Fibroblast of the aortic adventitia (primary cell): ENCODE measurements around the gene UNC5C. TPM values are rescaled to one million over a fixed set of nuclear protein-coding genes. Genes with fewer than 3 reads are reported as not detected.

ENCODE experiments used
- DNase-seq: peaks from one replicate; pipeline ENCODE4 v3.0.0-alpha.2; 2010; ENCODE audit warnings: low read depth
- H3K4me3 ChIP-seq: 2 replicates; pipeline ENCODE4 v1.5.1; 2011; ENCODE audit warnings: low read depth, mild to moderate bottlenecking, control low read depth, low read length, moderate library complexity
- CTCF ChIP-seq: IDR thresholded peaks from 2 replicates; pipeline ENCODE4 v1.5.1; 2011; ENCODE audit warnings: mild to moderate bottlenecking, low read length, control low read depth, inconsistent platforms; ENCODE audit not compliant: insufficient read depth
- total RNA-seq: library from RNA; depleted of rRNA; stranded (reverse); fragments of >200 nt; gene quantifications from 2 replicates; pipeline ENCODE4 v1.2.3, GENCODE V29; 2012; ENCODE audit warnings: low replicate concordance

The UNC5C gene
- total RNA-seq, 1 donor, result 2.2 TPM

DNA sequence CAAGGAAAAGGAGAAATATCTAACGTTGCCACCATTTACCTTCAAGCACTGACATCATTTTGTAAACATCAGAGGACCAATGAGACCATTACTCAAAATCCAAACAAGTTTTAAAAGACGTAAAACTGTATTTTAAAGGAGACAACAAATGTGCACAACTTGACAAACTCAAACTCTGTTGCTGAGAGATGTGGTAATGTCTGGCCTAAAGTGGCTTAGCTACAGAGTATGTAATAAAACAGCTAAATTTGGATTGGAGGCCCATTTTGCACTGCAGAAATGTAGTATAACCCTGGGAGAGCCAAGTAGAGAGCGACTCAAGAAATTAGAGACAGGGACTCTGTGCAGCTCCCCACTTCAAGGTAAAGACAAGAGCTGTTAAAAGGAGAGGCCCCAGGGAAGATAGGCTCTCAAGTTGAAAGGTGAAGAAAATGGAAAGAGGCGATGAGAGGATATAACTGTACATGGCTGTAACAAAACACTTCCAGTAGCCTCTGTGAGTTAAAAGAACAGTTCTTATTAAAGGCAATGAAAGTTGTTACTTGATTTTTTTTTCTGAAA is 20.3 kb downstream of the UNC5C start:
- no peak for DNase-seq
- no peak for TF ChIP-seq CTCF
- H3K4me3 ChIP-seq, result no peak overlapping the region

GRCh38 chr4:95526075-95526474 is 22.7 kb downstream of the UNC5C start:
- H3K4me3 ChIP-seq, result no peak overlapping the region
- TF ChIP-seq CTCF, result no peak
- DNase-seq, result no peak

DNA sequence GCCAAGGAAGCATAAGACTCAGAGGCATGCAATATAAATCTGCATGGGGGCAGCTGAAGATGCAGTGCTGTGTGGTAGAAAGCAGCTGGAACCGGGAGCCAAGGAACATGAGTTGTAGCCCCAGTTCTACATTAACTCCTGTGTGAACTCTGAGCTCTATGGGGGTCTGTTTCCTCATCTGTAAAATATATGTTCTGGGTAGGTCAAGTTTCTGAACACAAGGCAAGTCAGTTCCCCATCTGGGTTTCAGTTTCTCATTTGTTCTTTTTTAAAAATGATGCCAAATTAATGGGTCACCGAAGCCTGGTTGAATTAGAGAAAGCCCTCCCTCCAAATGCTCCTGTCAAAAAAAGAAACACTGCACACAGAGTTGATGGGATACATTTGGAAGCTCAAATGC is 24.0 kb downstream of the UNC5C start:
- no peak for TF ChIP-seq CTCF
- no peak overlapping the region for H3K4me3 ChIP-seq
- no peak for DNase-seq

- no peak overlapping the region for H3K4me3 ChIP-seq
- DNase-seq, result no peak
- no peak for TF ChIP-seq CTCF
Measured at GRCh38 chr4:95524184-95524583, 24.6 kb downstream of the UNC5C start.

DNA sequence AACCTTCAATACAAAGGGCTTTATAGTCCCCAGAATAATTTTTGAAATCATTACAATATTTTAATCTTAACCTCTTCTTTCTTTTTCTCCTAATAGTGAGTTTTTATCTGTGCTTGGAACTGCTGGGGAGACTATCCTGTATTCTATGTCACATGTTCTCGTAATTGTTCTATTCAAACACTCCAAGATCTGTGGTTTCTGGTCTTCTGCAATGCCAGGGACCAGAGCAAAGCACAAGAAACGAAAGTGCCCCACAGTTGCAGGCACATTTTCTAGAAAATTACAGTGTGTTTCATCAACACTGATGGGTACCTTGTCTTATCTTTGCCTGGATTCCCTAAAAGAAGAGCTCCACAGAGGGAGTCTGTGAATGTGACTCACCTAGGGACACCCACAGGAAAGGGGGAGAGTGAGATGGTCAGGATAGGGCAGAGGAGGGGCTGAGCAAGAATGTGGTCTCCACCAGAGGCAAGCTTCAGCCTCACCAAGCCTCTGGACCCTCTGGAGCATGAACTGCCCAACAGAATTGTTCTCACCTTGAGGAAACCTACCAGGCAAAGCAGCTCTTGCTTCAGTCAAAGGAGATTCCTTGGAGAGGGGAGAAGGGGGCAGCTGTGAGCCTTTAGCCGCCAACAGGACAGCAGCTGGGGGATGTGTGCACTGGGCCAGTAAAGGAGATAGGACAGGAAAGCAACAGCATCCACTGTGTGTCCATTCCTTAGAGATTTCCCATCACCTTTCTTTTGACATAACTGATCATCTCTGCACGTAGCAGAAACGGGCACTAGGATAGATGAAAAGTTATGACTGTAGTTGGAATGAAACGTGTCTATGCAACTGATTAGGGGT is 25.9 kb downstream of the UNC5C start:
- no peak overlapping the region for H3K4me3 ChIP-seq
- no peak for TF ChIP-seq CTCF
- DNase-seq, result no peak

- no peak for DNase-seq
- TF ChIP-seq CTCF, result no peak
Measured at GRCh38 chr4:95517576-95518345, 31.0 kb downstream of the UNC5C start.

More at GRCh38 chr4:95517576-95518345, 31.0 kb downstream of the UNC5C start:
- H3K4me3 ChIP-seq, result no peak overlapping the region
